Measurements from ENCODE around the gene TUBB6.

TUBB6 gene

GRCh38 chr18:12345491-12346239, 37.6 kb downstream of the TUBB6 start:
- Histone ChIP-seq H3K9ac (ENCODE audit: low read length) (no peak overlapping the region), H3K27ac (ENCODE audit: low read depth, low read length) (no peak overlapping the region), H3K9me3 (ENCODE audit: control insufficient read depth, insufficient read depth, low read depth, low read length) (no peaks in the 10 kb centered on the region), H3K4me1 (ENCODE audit: control insufficient read depth, insufficient read depth, low read length) (no peaks in the 10 kb centered on the region), H3K27me3 (ENCODE audit: control insufficient read depth, insufficient read depth, low read length) (no peaks in the 10 kb centered on the region), H3K4me3 (ENCODE audit: low read depth, low read length) (no peak overlapping the region), H3K36me3 (ENCODE audit: control insufficient read depth, insufficient read depth, low read length) (peaks cover 95% of the 10 kb centered on the region)

- Histone ChIP-seq H3K9ac (ENCODE audit: low read length) (no peak overlapping the region), H3K27ac (ENCODE audit: low read depth, low read length) (no peak overlapping the region), H3K9me3 (ENCODE audit: control insufficient read depth, insufficient read depth, low read depth, low read length) (no peaks in the 10 kb centered on the region), H3K36me3 (ENCODE audit: control insufficient read depth, insufficient read depth, low read length) (peaks cover 96% of the 10 kb centered on the region), H3K27me3 (ENCODE audit: control insufficient read depth, insufficient read depth, low read length) (no peaks in the 10 kb centered on the region), H3K4me1 (ENCODE audit: control insufficient read depth, insufficient read depth, low read length) (no peaks in the 10 kb centered on the region), H3K4me3 (ENCODE audit: low read depth, low read length) (no peak overlapping the region)
These were observed 38.2 kb downstream of the TUBB6 start for GRCh38 chr18:12346240-12346565.

- no peaks in the 10 kb centered on the region for H3K4me1 ChIP-seq (ENCODE audit: control insufficient read depth, insufficient read depth, low read length)
- no peak overlapping the region for H3K9ac ChIP-seq (ENCODE audit: low read length)
- H3K36me3 ChIP-seq (ENCODE audit: control insufficient read depth, insufficient read depth, low read length): peaks cover 95% of the 10 kb centered on the region
- no peaks in the 10 kb centered on the region for H3K27me3 ChIP-seq (ENCODE audit: control insufficient read depth, insufficient read depth, low read length)
- H3K4me3 ChIP-seq (ENCODE audit: low read depth, low read length): no peak overlapping the region
- H3K9me3 ChIP-seq (ENCODE audit: control insufficient read depth, insufficient read depth, low read depth, low read length): no peaks in the 10 kb centered on the region
- no peak overlapping the region for H3K27ac ChIP-seq (ENCODE audit: low read depth, low read length)
These were observed 39.9 kb downstream of the TUBB6 start for GRCh38 chr18:12347895-12348294.

- Histone ChIP-seq H3K4me1 (ENCODE audit: control insufficient read depth, insufficient read depth, low read length) (no peaks in the 10 kb centered on the region), H3K27ac (ENCODE audit: low read depth, low read length) (no peak overlapping the region), H3K27me3 (ENCODE audit: control insufficient read depth, insufficient read depth, low read length) (no peaks in the 10 kb centered on the region), H3K9ac (ENCODE audit: low read length) (no peak overlapping the region), H3K9me3 (ENCODE audit: control insufficient read depth, insufficient read depth, low read depth, low read length) (no peaks in the 10 kb centered on the region), H3K4me3 (ENCODE audit: low read depth, low read length) (no peak overlapping the region), H3K36me3 (ENCODE audit: control insufficient read depth, insufficient read depth, low read length) (peaks cover 94% of the 10 kb centered on the region)
These were observed 44.1 kb downstream of the TUBB6 start for GRCh38 chr18:12352188-12352587.

GRCh38 chr18:12359515-12359927, 51.5 kb downstream of the TUBB6 start:
- Histone ChIP-seq H3K9me3 (ENCODE audit: control insufficient read depth, insufficient read depth, low read depth, low read length) (no peaks in the 10 kb centered on the region), H3K4me1 (ENCODE audit: control insufficient read depth, insufficient read depth, low read length) (no peaks in the 10 kb centered on the region), H3K27me3 (ENCODE audit: control insufficient read depth, insufficient read depth, low read length) (no peaks in the 10 kb centered on the region), H3K27ac (ENCODE audit: low read depth, low read length) (no peak overlapping the region), H3K36me3 (ENCODE audit: control insufficient read depth, insufficient read depth, low read length) (peaks cover 93% of the 10 kb centered on the region), H3K9ac (ENCODE audit: low read length) (no peak overlapping the region), H3K4me3 (ENCODE audit: low read depth, low read length) (no peak overlapping the region)

GRCh38 chr18:12361770-12362378, 53.8 kb downstream of the TUBB6 start:
- H3K27me3 ChIP-seq (ENCODE audit: control insufficient read depth, insufficient read depth, low read length): no peaks in the 10 kb centered on the region
- no peaks in the 10 kb centered on the region for H3K9me3 ChIP-seq (ENCODE audit: control insufficient read depth, insufficient read depth, low read depth, low read length)
- H3K36me3 ChIP-seq (ENCODE audit: control insufficient read depth, insufficient read depth, low read length): peaks cover 88% of the 10 kb centered on the region
- no peak overlapping the region for H3K9ac ChIP-seq (ENCODE audit: low read length)
- H3K4me1 ChIP-seq (ENCODE audit: control insufficient read depth, insufficient read depth, low read length): no peaks in the 10 kb centered on the region
- no peak overlapping the region for H3K4me3 ChIP-seq (ENCODE audit: low read depth, low read length)
- H3K27ac ChIP-seq (ENCODE audit: low read depth, low read length): no peak overlapping the region

GRCh38 chr18:12362473-12363174, 54.6 kb downstream of the TUBB6 start:
- H3K9me3 ChIP-seq (ENCODE audit: control insufficient read depth, insufficient read depth, low read depth, low read length): no peaks in the 10 kb centered on the region
- H3K4me3 ChIP-seq (ENCODE audit: low read depth, low read length): no peak overlapping the region
- no peak overlapping the region for H3K27ac ChIP-seq (ENCODE audit: low read depth, low read length)
- no peaks in the 10 kb centered on the region for H3K27me3 ChIP-seq (ENCODE audit: control insufficient read depth, insufficient read depth, low read length)
- H3K36me3 ChIP-seq (ENCODE audit: control insufficient read depth, insufficient read depth, low read length): peaks cover 89% of the 10 kb centered on the region
- no peaks in the 10 kb centered on the region for H3K4me1 ChIP-seq (ENCODE audit: control insufficient read depth, insufficient read depth, low read length)
- no peak overlapping the region for H3K9ac ChIP-seq (ENCODE audit: low read length)

- H3K4me3 ChIP-seq (ENCODE audit: low read depth, low read length): no peak overlapping the region
- no peak overlapping the region for H3K27ac ChIP-seq (ENCODE audit: low read depth, low read length)
- no peaks in the 10 kb centered on the region for H3K9me3 ChIP-seq (ENCODE audit: control insufficient read depth, insufficient read depth, low read depth, low read length)
- H3K36me3 ChIP-seq (ENCODE audit: control insufficient read depth, insufficient read depth, low read length): peaks cover 74% of the 10 kb centered on the region
- no peaks in the 10 kb centered on the region for H3K27me3 ChIP-seq (ENCODE audit: control insufficient read depth, insufficient read depth, low read length)
- H3K4me1 ChIP-seq (ENCODE audit: control insufficient read depth, insufficient read depth, low read length): no peaks in the 10 kb centered on the region
- H3K9ac ChIP-seq (ENCODE audit: low read length): no peak overlapping the region
These were observed 58.3 kb downstream of the TUBB6 start for GRCh38 chr18:12366379-12366778.

- no peaks in the 10 kb centered on the region for H3K9me3 ChIP-seq (ENCODE audit: control insufficient read depth, insufficient read depth, low read depth, low read length)
- H3K4me3 ChIP-seq (ENCODE audit: low read depth, low read length): no peak overlapping the region
- no peaks in the 10 kb centered on the region for H3K27me3 ChIP-seq (ENCODE audit: control insufficient read depth, insufficient read depth, low read length)
- no peak overlapping the region for H3K9ac ChIP-seq (ENCODE audit: low read length)
- H3K27ac ChIP-seq (ENCODE audit: low read depth, low read length): no peak overlapping the region
- H3K36me3 ChIP-seq (ENCODE audit: control insufficient read depth, insufficient read depth, low read length): peaks cover 70% of the 10 kb centered on the region
- no peaks in the 10 kb centered on the region for H3K4me1 ChIP-seq (ENCODE audit: control insufficient read depth, insufficient read depth, low read length)
These were observed 58.7 kb downstream of the TUBB6 start for GRCh38 chr18:12366784-12367183.

- peaks cover 46% of the 10 kb centered on the region for H3K36me3 ChIP-seq (ENCODE audit: control insufficient read depth, insufficient read depth, low read length)
These were observed 61.2 kb downstream of the TUBB6 start for GRCh38 chr18:12369211-12369610.

GRCh38 chr18:12371590-12371989, 63.5 kb downstream of the TUBB6 start:
- Histone ChIP-seq H3K36me3 (ENCODE audit: control insufficient read depth, insufficient read depth, low read length) (peaks cover 30% of the 10 kb centered on the region), H3K4me3 (ENCODE audit: low read depth, low read length) (no peak overlapping the region), H3K4me1 (ENCODE audit: control insufficient read depth, insufficient read depth, low read length) (peaks cover 25% of the 10 kb centered on the region; the same call in 1 of the 2 replicates), H3K9me3 (ENCODE audit: control insufficient read depth, insufficient read depth, low read depth, low read length) (no peaks in the 10 kb centered on the region), H3K27me3 (ENCODE audit: control insufficient read depth, insufficient read depth, low read length) (no peaks in the 10 kb centered on the region), H3K27ac (ENCODE audit: low read depth, low read length) (no peak overlapping the region), H3K9ac (ENCODE audit: low read length) (no peak overlapping the region)

More at GRCh38 chr18:12369211-12369610, 61.2 kb downstream of the TUBB6 start:
- H3K4me3 ChIP-seq (ENCODE audit: low read depth, low read length): no peak overlapping the region
- H3K9me3 ChIP-seq (ENCODE audit: control insufficient read depth, insufficient read depth, low read depth, low read length): no peaks in the 10 kb centered on the region
- peaks cover 11% of the 10 kb centered on the region; the same call in 1 of the 2 replicates for H3K4me1 ChIP-seq (ENCODE audit: control insufficient read depth, insufficient read depth, low read length)
- H3K27ac ChIP-seq (ENCODE audit: low read depth, low read length): no peak overlapping the region
- no peak overlapping the region for H3K9ac ChIP-seq (ENCODE audit: low read length)
- H3K27me3 ChIP-seq (ENCODE audit: control insufficient read depth, insufficient read depth, low read length): no peaks in the 10 kb centered on the region
